OCI-LY1 (cell line): ENCODE data around the gene KIDINS220.

Experiments used
- H2AFZ ChIP-seq: fragments of 200-600 bp; sonication (generic), shearing (Covaris generic); 2 replicates; pipeline ENCODE4 v1.6.0; 2014; ENCODE audit warnings: antibody characterized with exemption, mild to moderate bottlenecking, low read length
- H3F3A ChIP-seq: fragments of 200-600 bp; sonication (generic), shearing (Covaris generic); 2 replicates; pipeline ENCODE4 v1.6.0; 2014; ENCODE audit warnings: mild to moderate bottlenecking, antibody characterized with exemption, low read length, moderate library complexity; ENCODE audit not compliant: insufficient read depth
- H3K27ac ChIP-seq: fragments of 200-600 bp; sonication (generic); 2 replicates; pipeline ENCODE4 v1.5.1; 2014; ENCODE audit warnings: low read length, mixed run types, mild to moderate bottlenecking, low read depth; ENCODE audit not compliant: poor library complexity, severe bottlenecking
- H3K27me3 ChIP-seq: fragments of 200-600 bp; sonication (generic); 2 replicates; pipeline ENCODE4 v1.6.0; 2014; ENCODE audit warnings: antibody characterized with exemption, mild to moderate bottlenecking, low read length, moderate library complexity; ENCODE audit not compliant: insufficient read depth
- H3K36me3 ChIP-seq: fragments of 200-600 bp; sonication (generic); 2 replicates; pipeline ENCODE4 v1.6.1; 2014; ENCODE audit warnings: mild to moderate bottlenecking, antibody characterized with exemption, low read length, moderate library complexity, mixed read lengths; ENCODE audit not compliant: insufficient read depth
- H3K4me1 ChIP-seq: fragments of 200-600 bp; sonication (generic); 2 replicates; pipeline ENCODE4 v1.5.1; 2014; ENCODE audit warnings: mild to moderate bottlenecking, low read length, moderate library complexity; ENCODE audit not compliant: insufficient read depth, severe bottlenecking
- H3K4me2 ChIP-seq: fragments of 200-600 bp; sonication (generic), shearing (Covaris generic); 2 replicates; pipeline ENCODE4 v1.6.1; 2014; ENCODE audit warnings: low read length
- H3K4me3 ChIP-seq: fragments of 200-600 bp; sonication (generic); 2 replicates; pipeline ENCODE4 v1.5.1; 2014; ENCODE audit warnings: low read length, low read depth, mild to moderate bottlenecking, mixed read lengths; ENCODE audit not compliant: poor library complexity, severe bottlenecking
- H3K79me2 ChIP-seq: fragments of 200-600 bp; shearing (Covaris generic); 2 replicates; pipeline ENCODE4 v1.6.1; 2016; ENCODE audit warnings: mixed run types, low read length, mixed read lengths; ENCODE audit not compliant: insufficient read depth
- H3K9ac ChIP-seq: fragments of 200-600 bp; sonication (generic), shearing (Covaris generic); 2 replicates; pipeline ENCODE4 v1.6.1; 2014; ENCODE audit warnings: mild to moderate bottlenecking, low read length, mixed read lengths
- H3K9me2 ChIP-seq: fragments of 200-600 bp; sonication (generic), shearing (Covaris generic); 2 replicates; pipeline ENCODE4 v1.6.1; 2014; ENCODE audit warnings: low read depth, mild to moderate bottlenecking, low read length, mixed read lengths
- H3K9me3 ChIP-seq: fragments of 200-600 bp; shearing (Covaris generic); 2 replicates; pipeline ENCODE4 v1.6.1; 2014; ENCODE audit warnings: low read length, mixed read lengths
- H4K20me1 ChIP-seq: fragments of 200-600 bp; sonication (generic), shearing (Covaris generic); 2 replicates; pipeline ENCODE4 v1.6.0; 2016; ENCODE audit warnings: mild to moderate bottlenecking, low read length; ENCODE audit not compliant: insufficient read depth
- EZH2 ChIP-seq: fragments of 200-600 bp; sonication (generic), shearing (Covaris generic); IDR thresholded peaks from 2 replicates; pipeline ENCODE4 v1.8.0; 2017; ENCODE audit warnings: borderline replicate concordance, mixed run types, mild to moderate bottlenecking, antibody characterized with exemption, low read length, moderate library complexity, mixed read lengths
- TF ChIP-seq, protein P1 (sequence below): fragments of 200-600 bp; sonication (generic), shearing (Covaris generic); IDR thresholded peaks from 2 replicates; pipeline ENCODE4 v1.5.1; 2017; ENCODE audit warnings: mild to moderate bottlenecking, antibody characterized with exemption, low read length, moderate library complexity, mixed read lengths

The KIDINS220 gene

DNA sequence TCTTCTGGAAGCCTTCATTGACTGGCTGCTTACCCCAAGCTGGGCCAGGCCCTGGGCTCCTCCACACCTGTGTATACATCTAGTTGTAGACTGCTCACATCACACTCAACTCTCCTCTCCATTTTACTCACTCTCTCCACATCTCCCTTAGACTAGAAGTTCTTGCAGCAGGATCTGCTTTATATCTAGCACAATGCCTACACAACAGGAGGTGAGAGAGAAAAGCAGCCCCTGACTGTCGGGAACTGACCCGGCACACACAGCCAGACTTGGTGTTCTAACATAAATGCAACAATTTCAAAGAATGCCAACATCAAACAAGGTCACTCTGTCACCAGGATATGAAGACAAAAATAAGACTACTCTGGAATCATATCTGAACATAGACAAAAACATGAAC lies 5.9 kb downstream of the KIDINS220 start:
- peaks cover 26% of the 10 kb centered on the region for H3K4me1 ChIP-seq
- H4K20me1 ChIP-seq, result 0 out of 2 replicates have a peak, but pooled peaks cover 2% of the 10 kb centered on the region
- no peaks in the 10 kb centered on the region for H3F3A ChIP-seq
- TF ChIP-seq, protein P1, sequence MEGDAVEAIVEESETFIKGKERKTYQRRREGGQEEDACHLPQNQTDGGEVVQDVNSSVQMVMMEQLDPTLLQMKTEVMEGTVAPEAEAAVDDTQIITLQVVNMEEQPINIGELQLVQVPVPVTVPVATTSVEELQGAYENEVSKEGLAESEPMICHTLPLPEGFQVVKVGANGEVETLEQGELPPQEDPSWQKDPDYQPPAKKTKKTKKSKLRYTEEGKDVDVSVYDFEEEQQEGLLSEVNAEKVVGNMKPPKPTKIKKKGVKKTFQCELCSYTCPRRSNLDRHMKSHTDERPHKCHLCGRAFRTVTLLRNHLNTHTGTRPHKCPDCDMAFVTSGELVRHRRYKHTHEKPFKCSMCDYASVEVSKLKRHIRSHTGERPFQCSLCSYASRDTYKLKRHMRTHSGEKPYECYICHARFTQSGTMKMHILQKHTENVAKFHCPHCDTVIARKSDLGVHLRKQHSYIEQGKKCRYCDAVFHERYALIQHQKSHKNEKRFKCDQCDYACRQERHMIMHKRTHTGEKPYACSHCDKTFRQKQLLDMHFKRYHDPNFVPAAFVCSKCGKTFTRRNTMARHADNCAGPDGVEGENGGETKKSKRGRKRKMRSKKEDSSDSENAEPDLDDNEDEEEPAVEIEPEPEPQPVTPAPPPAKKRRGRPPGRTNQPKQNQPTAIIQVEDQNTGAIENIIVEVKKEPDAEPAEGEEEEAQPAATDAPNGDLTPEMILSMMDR, result no peak
- no peak for TF ChIP-seq EZH2
- H2AFZ ChIP-seq, result no peak overlapping the region
- no peaks in the 10 kb centered on the region for H3K36me3 ChIP-seq
- no peaks in the 10 kb centered on the region for H3K9me3 ChIP-seq
- H3K27ac ChIP-seq, result no peak overlapping the region
- H3K79me2 ChIP-seq, result peaks cover 10% of the 10 kb centered on the region
- H3K4me2 ChIP-seq, result no peak overlapping the region
- H3K27me3 ChIP-seq, result no peaks in the 10 kb centered on the region
- no peak overlapping the region for H3K9ac ChIP-seq
- no peak overlapping the region for H3K4me3 ChIP-seq
- H3K9me2 ChIP-seq, result no peaks in the 10 kb centered on the region

DNA sequence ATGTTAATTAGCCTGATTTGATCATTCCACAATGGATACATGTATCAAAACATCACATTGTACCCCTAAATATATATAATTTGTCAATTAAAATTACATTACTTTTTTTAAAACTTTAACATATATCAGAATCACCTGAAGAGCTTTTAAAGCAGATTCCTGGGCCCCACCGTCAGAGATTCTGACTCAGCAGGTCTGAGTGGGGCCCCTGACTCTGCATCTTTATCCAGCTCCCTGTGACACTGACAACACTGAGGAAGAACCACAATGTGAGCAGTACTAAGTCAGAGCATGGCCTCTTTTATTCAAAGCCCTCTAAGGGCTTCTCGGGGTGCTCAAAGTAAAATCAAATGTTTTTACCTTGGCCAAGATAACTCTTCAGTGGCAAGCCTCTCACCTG lies 9.7 kb downstream of the KIDINS220 start:
- Histone ChIP-seq H3K9ac (no peak overlapping the region), H2AFZ (no peak overlapping the region), H3K4me2 (no peak overlapping the region), H3F3A (no peaks in the 10 kb centered on the region), H3K4me1 (peaks cover 13% of the 10 kb centered on the region), H3K36me3 (peaks cover 21% of the 10 kb centered on the region), H3K9me3 (no peaks in the 10 kb centered on the region), H3K9me2 (no peaks in the 10 kb centered on the region), H3K27ac (no peak overlapping the region), H4K20me1 (0 out of 2 replicates have a peak, but pooled peaks cover 2% of the 10 kb centered on the region), H3K4me3 (no peak overlapping the region), H3K79me2 (peaks cover 3% of the 10 kb centered on the region; the same call in 1 of the 2 replicates), H3K27me3 (no peaks in the 10 kb centered on the region)
- TF ChIP-seq EZH2, result no peak
- TF ChIP-seq, protein P1, result no peak

DNA sequence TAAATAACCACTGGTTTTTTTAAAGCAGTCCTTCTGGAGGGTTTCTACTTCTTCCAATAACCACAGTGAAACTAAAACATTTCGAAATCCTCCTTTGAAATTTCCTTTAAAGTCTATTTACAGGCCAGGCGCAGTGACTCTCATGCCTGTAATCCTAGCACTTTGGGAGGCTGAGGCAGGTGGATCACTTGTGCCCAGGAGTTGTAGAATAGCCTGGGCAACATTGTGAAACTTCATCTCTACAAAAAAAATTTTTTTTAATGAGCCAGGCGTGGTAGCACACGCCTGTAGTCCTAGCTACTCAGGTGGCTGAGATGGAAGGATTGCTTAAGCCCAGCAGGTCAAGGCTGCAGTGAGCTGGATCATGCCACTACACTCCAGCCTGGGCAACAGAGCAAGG lies 15.2 kb downstream of the KIDINS220 start:
- Histone ChIP-seq H3K4me2 (no peak overlapping the region), H3K9ac (no peak overlapping the region), H3K27ac (no peak overlapping the region), H3K9me3 (no peaks in the 10 kb centered on the region), H3K79me2 (no peaks in the 10 kb centered on the region), H3F3A (no peaks in the 10 kb centered on the region), H2AFZ (no peak overlapping the region), H3K27me3 (no peaks in the 10 kb centered on the region), H3K4me3 (no peak overlapping the region), H4K20me1 (0 out of 2 replicates have a peak, but pooled peaks cover 2% of the 10 kb centered on the region), H3K4me1 (no peaks in the 10 kb centered on the region), H3K9me2 (no peaks in the 10 kb centered on the region), H3K36me3 (peaks cover 40% of the 10 kb centered on the region)
- TF ChIP-seq EZH2, result no peak
- TF ChIP-seq, protein P1, result no peak
